Esophagus squamous epithelium (tissue), 5 donors: Measurements from ENCODE around the gene CSNK2A3. TPM values are rescaled to one million over a fixed set of nuclear protein-coding genes. Genes with fewer than 3 reads are reported as not detected.

Experiments
- DNase-seq: peaks from one replicate; lab custom pipeline; 2025; lab: John Stamatoyannopoulos, UW
- H3K27ac ChIP-seq, 4 donors: fragments of 200-600 bp; sonication (generic); one replicate each; pipeline ENCODE4 v1.5.1; 2016 to 2019; ENCODE audit warnings: mild to moderate bottlenecking in 1 of 4
- H3K27me3 ChIP-seq, 4 donors: fragments of 200-600 bp; sonication (generic); 1 replicate in 3 of 4; 2 replicates in 1 of 4; pipeline versions ENCODE4 v1.5.1 to v1.6.0; 2017 to 2021; ENCODE audit warnings: antibody characterized with exemption in 1 of 4
- H3K36me3 ChIP-seq, 3 donors: fragments of 200-600 bp; sonication (generic); one replicate each; pipeline ENCODE4 v1.5.1; 2016 to 2019
- H3K4me1 ChIP-seq, 3 donors: fragments of 200-600 bp; sonication (generic); one replicate each; pipeline ENCODE4 v1.5.1; 2017 to 2019
- H3K4me3 ChIP-seq, 4 donors: fragments of 200-600 bp; sonication (generic); 1 replicate in 3 of 4; 2 replicates in 1 of 4; pipeline ENCODE4 v1.5.1; 2016 to 2019; ENCODE audit warnings: mild to moderate bottlenecking in 2 of 4, moderate library complexity in 1 of 4
- H3K9me3 ChIP-seq, 3 donors: fragments of 200-600 bp; sonication (generic); one replicate each; pipeline ENCODE4 v1.5.1; 2016 to 2019
- CTCF ChIP-seq, 6 experiments: fragments of 450-650 bp in 4 of 6; fragments of 200-600 bp in 2 of 6; sonication (generic) in 2 of 6; IDR thresholded peaks; one replicate each; pipeline ENCODE4 v1.5.1; 2016 to 2019; ENCODE audit warnings: antibody characterized with exemption in 6 of 6, mild to moderate bottlenecking in 4 of 6, moderate library complexity in 4 of 6
- POLR2A ChIP-seq, 4 donors: fragments of 450-650 bp; IDR thresholded peaks; one replicate each; pipeline ENCODE4 v1.6.1; 2017; ENCODE audit warnings: antibody characterized with exemption in 4 of 4, mild to moderate bottlenecking in 4 of 4, moderate library complexity in 3 of 4
- WGBS, 2 donors: methylation state at CpG; one replicate each; pipeline ENCODE4 v1.1.5; 2018; 5-methylcytosine and 5-hydroxymethylcytosine counted together
- intact Hi-C: fragments of 100-400 bp; cut with DNase I; formaldehyde crosslinking; loops from one replicate; pipeline ENCODE4 v1.15.0; 2022
- total RNA-seq, 4 donors: library from RNA; depleted of rRNA; stranded (reverse); fragments of >200 nt; gene quantifications; one replicate each; pipeline ENCODE4 v1.1.0, GENCODE V29; 2016
- donor health status: DM: yes; HTN: yes; CAD: no.

The CSNK2A3 gene
- total RNA-seq, 4 donors from 2014 or later: 0.72 to 1.9 (median 1.5) TPM

GRCh38 chr11:11380340-11380739 is 27.3 kb upstream of the CSNK2A3 start:
- Histone ChIP-seq H3K4me1 (no peaks in the 10 kb centered on the region), H3K36me3 (peaks cover 0 to 21% (median 0%) of the 10 kb centered on the region in 3 donors), H3K27me3 (no peaks in the 10 kb centered on the region), H3K27ac (no peak overlapping the region), H3K9me3 (no peaks in the 10 kb centered on the region), H3K4me3 (no peak overlapping the region)
- no peak for DNase-seq
- no peak for TF ChIP-seq POLR2A (IDR thresholded peaks at IDR 0.05)
- TF ChIP-seq CTCF (IDR thresholded peaks at IDR 0.05): no peak
- intact Hi-C loops: no loop called here
- WGBS, 2 donors: 93 to 100% methylated on average over 2 of the region's 2 CpGs

- H3K9me3 ChIP-seq: no peaks in the 10 kb centered on the region
- intact Hi-C loops: no loop called here
- no peaks in the 10 kb centered on the region for H3K27me3 ChIP-seq
- 85 to 92% methylated on average over 3 of the region's 3 CpGs for WGBS, 2 donors
- no peaks in the 10 kb centered on the region for H3K4me1 ChIP-seq
- H3K27ac ChIP-seq: no peak overlapping the region
- H3K36me3 ChIP-seq: peaks cover 0 to 24% (median 0%) of the 10 kb centered on the region in 3 donors
- no peak overlapping the region for H3K4me3 ChIP-seq
- TF ChIP-seq POLR2A (IDR thresholded peaks at IDR 0.05) (no peak), CTCF (IDR thresholded peaks at IDR 0.05) (no peak)
- no peak for DNase-seq
Observed at GRCh38 chr11:11379661-11380060, 26.6 kb upstream of the CSNK2A3 start.

DNA sequence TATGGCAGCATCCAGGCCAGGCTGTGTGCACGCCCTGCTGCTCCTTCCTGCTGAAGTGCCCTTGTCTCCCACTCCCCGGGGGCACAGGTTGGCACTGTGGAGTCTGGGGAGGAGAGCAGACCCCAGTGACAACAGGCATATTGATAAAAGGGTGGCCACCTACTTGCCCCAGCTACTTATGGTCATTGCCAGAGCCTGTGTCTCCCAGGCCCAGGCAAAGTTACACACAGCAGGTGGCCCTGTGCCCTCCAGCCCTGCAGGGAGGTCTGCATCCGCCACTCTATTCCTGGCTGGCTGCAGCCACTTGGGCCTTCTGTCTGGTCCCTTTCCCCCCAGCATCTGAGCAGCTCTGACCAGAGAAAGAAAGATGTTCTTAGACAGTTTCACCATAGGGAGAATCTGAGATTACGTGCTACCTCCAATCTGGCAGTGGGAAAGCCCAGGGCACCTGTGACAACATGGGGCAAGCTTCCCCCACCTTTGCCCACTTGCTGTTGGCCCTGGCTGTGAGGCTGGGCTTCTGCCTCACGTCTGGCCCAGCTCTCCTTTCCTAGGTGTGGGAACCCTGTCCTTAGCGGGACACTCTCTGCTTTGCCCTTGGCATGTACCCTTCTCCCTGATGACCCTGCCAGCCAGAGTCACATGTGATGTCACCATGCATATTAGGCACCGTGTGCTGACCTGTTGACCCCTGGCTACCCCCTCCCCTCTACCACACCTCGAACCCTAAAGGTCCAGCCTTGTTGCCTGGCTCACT is 25.3 kb upstream of the CSNK2A3 start:
- Histone ChIP-seq H3K27me3 (no peaks in the 10 kb centered on the region), H3K27ac (no peak overlapping the region), H3K4me3 (no peak overlapping the region), H3K36me3 (peaks cover 0 to 30% (median 0%) of the 10 kb centered on the region in 3 donors), H3K9me3 (no peaks in the 10 kb centered on the region), H3K4me1 (no peaks in the 10 kb centered on the region)
- WGBS, 2 donors: 76 to 83% methylated on average over 4 to 6 of the region's 8 CpGs
- intact Hi-C loops: no loop called here
- no peak for TF ChIP-seq POLR2A (IDR thresholded peaks at IDR 0.05)
- TF ChIP-seq CTCF (IDR thresholded peaks at IDR 0.05): no peak
- DNase-seq: no peak

- 66 to 77% methylated on average over 7 of the region's 7 CpGs for WGBS, 2 donors
- no peaks in the 10 kb centered on the region for H3K27me3 ChIP-seq
- H3K27ac ChIP-seq: no peak overlapping the region
- TF ChIP-seq POLR2A (IDR thresholded peaks at IDR 0.05): no peak
- TF ChIP-seq CTCF (IDR thresholded peaks at IDR 0.05): no peak
- no peak for DNase-seq
- intact Hi-C loops: no loop called here
- no peaks in the 10 kb centered on the region for H3K4me1 ChIP-seq
- no peaks in the 10 kb centered on the region for H3K9me3 ChIP-seq
- H3K4me3 ChIP-seq: no peak overlapping the region
- H3K36me3 ChIP-seq: peaks cover 0 to 33% (median 0%) of the 10 kb centered on the region in 3 donors
Observed at GRCh38 chr11:11374358-11375148, 21.5 kb upstream of the CSNK2A3 start.

- TF ChIP-seq POLR2A (IDR thresholded peaks at IDR 0.05) (no peak), CTCF (IDR thresholded peaks at IDR 0.05) (no peak)
- no peak for DNase-seq
- WGBS, 2 donors: 48 to 87% methylated on average over 5 of the region's 5 CpGs
Observed at GRCh38 chr11:11373934-11374333, 20.9 kb upstream of the CSNK2A3 start.

More at GRCh38 chr11:11373934-11374333, 20.9 kb upstream of the CSNK2A3 start:
- Histone ChIP-seq H3K27ac (no peak overlapping the region), H3K4me1 (no peaks in the 10 kb centered on the region), H3K36me3 (peaks cover 0 to 33% (median 0%) of the 10 kb centered on the region in 3 donors), H3K27me3 (no peaks in the 10 kb centered on the region), H3K4me3 (no peak overlapping the region), H3K9me3 (no peaks in the 10 kb centered on the region)
- intact Hi-C loops: no loop called here
